H1 (cell line): ENCODE data around the gene NINJ2. TPM values are rescaled to one million over a fixed set of nuclear protein-coding genes. Genes with fewer than 3 reads are reported as not detected.

Experiments
- CTCF ChIA-PET: fragments of 300-600 bp; sonication (Branson Sonifier 250); formaldehyde crosslinking; loops from one replicate; lab custom pipeline; 2021; ENCODE audit not compliant: partially characterized antibody; lab: Charles Lee
- POLR2A ChIA-PET: fragments of 300-600 bp; sonication (Branson Sonifier 250); formaldehyde crosslinking; loops from one replicate; lab custom pipeline; 2021; ENCODE audit warnings: inconsistent platforms; ENCODE audit not compliant: partially characterized antibody; lab: Charles Lee
- DNase-seq, 2 experiments: peaks; one replicate each; pipeline versions ENCODE4 v3.0.0 to v3.0.0-alpha.2; 2010 to 2022; ENCODE audit warnings: low spot score in 2 of 2, low read depth in 1 of 2, mixed read lengths in 1 of 2
- FAIRE-seq: peaks from 2 replicates; lab custom pipeline; 2011; peaks lifted over from hg19 to GRCh38; lab: Jason Lieb, UNC
- H2AFZ ChIP-seq: 2 replicates; pipeline ENCODE4 v1.8.1; 2012; ENCODE audit warnings: low read length, inconsistent platforms
- H2AK5ac ChIP-seq: 2 replicates; pipeline ENCODE4 v1.6.1; 2013; ENCODE audit warnings: low read depth, low read length
- H2BK120ac ChIP-seq: replicated peaks from 2 replicates; pipeline ENCODE3; 2013; ENCODE audit warnings: low read depth, low read length, inconsistent platforms
- H2BK12ac ChIP-seq: 2 replicates; pipeline ENCODE4 v1.6.1; 2013; ENCODE audit warnings: low read depth, low read length
- H2BK15ac ChIP-seq: 2 replicates; pipeline ENCODE4 v1.6.1; 2013; ENCODE audit warnings: low read length
- H2BK20ac ChIP-seq: 2 replicates; pipeline ENCODE4 v1.6.1; 2013; ENCODE audit warnings: low read length
- H2BK5ac ChIP-seq: 2 replicates; pipeline ENCODE4 v1.6.1; 2013; ENCODE audit warnings: low read depth, low read length
- H3K14ac ChIP-seq: 2 replicates; pipeline ENCODE4 v1.6.1; 2013; ENCODE audit warnings: inconsistent platforms; ENCODE audit not compliant: insufficient read length
- H3K18ac ChIP-seq: 2 replicates; pipeline ENCODE4 v1.6.1; 2013; ENCODE audit warnings: low read length; ENCODE audit errors: extremely low read depth
- H3K23ac ChIP-seq: 2 replicates; pipeline ENCODE4 v1.6.1; 2013; ENCODE audit warnings: inconsistent platforms; ENCODE audit not compliant: insufficient read length
- H3K23me2 ChIP-seq: 2 replicates; pipeline ENCODE4 v1.6.1; 2013; ENCODE audit warnings: low read depth, low read length
- H3K27ac ChIP-seq: 2 replicates; pipeline ENCODE4 v1.6.1; 2011; ENCODE audit warnings: low read depth, low read length, inconsistent platforms
- H3K27me3 ChIP-seq, 4 experiments: replicated peaks in 1 of 4; 1 replicate in 1 of 4; 2 replicates in 3 of 4; pipeline versions ENCODE4 v1.6.1 to v1.8.1; 2011 to 2013; ENCODE audit warnings: low read length in 3 of 4, mild to moderate bottlenecking in 3 of 4, inconsistent platforms in 2 of 4, mixed read lengths in 2 of 4, moderate library complexity in 1 of 4; ENCODE audit not compliant: control insufficient read depth in 3 of 4, insufficient read depth in 3 of 4; ENCODE audit errors: extremely low read depth in 1 of 4
- H3K36me3 ChIP-seq, 4 experiments: 2 replicates each; pipeline versions ENCODE4 v1.6.1 to v1.8.1; 2011 to 2013; ENCODE audit warnings: mild to moderate bottlenecking in 4 of 4, low read length in 3 of 4, moderate library complexity in 2 of 4, control low read depth in 1 of 4, inconsistent platforms in 1 of 4; ENCODE audit not compliant: insufficient read depth in 4 of 4, control insufficient read depth in 2 of 4
- H3K4ac ChIP-seq: replicated peaks from 2 replicates; pipeline ENCODE3; 2013; ENCODE audit warnings: low read length, low read depth, mixed read lengths, inconsistent platforms; ENCODE audit not compliant: insufficient read length
- H3K4me1 ChIP-seq, 4 experiments: replicated peaks in 1 of 4; 1 replicate in 1 of 4; 2 replicates in 3 of 4; pipeline versions ENCODE4 v1.6.1 to v1.8.1; 2011 to 2013; ENCODE audit warnings: low read length in 3 of 4, inconsistent platforms in 2 of 4, mixed read lengths in 1 of 4; ENCODE audit not compliant: insufficient read depth in 4 of 4, control insufficient read depth in 3 of 4
- H3K4me2 ChIP-seq, 2 experiments: 2 replicates each; pipeline versions ENCODE4 v1.6.1 to v1.8.1; 2011 to 2013; ENCODE audit warnings: low read depth in 2 of 2, low read length in 2 of 2, control low read depth in 1 of 2, inconsistent platforms in 1 of 2, mild to moderate bottlenecking in 1 of 2; ENCODE audit not compliant: insufficient read depth in 1 of 2
- H3K4me3 ChIP-seq, 4 experiments: fragments of 200-600, 300-600 bp in 1 of 4; sonication (generic), shearing (Covaris generic), sonication (Bioruptor Twin) in 1 of 4; 2 replicates each; pipeline versions ENCODE4 v1.5.1 to v1.8.1; 2011 to 2016; ENCODE audit warnings: low read length in 4 of 4, low read depth in 3 of 4, control low read depth in 2 of 4, inconsistent platforms in 2 of 4, mild to moderate bottlenecking in 2 of 4, mixed read lengths in 1 of 4, moderate library complexity in 1 of 4; ENCODE audit not compliant: insufficient read depth in 2 of 4; ENCODE audit errors: extremely low read depth in 1 of 4
- H3K56ac ChIP-seq: replicated peaks from 2 replicates; pipeline ENCODE3; 2013; ENCODE audit warnings: low read depth, mild to moderate bottlenecking, mixed read lengths, low read length, inconsistent platforms; ENCODE audit not compliant: insufficient read length
- H3K79me1 ChIP-seq: 2 replicates; pipeline ENCODE4 v1.6.1; 2013; ENCODE audit warnings: low read depth, low read length, control low read depth
- H3K79me2 ChIP-seq, 2 experiments: 2 replicates each; pipeline versions ENCODE4 v1.6.1 to v1.8.1; 2012 to 2013; ENCODE audit warnings: low read length in 2 of 2, mild to moderate bottlenecking in 2 of 2, inconsistent platforms in 1 of 2; ENCODE audit not compliant: insufficient read depth in 2 of 2, control insufficient read depth in 1 of 2
- H3K9ac ChIP-seq, 4 experiments: replicated peaks in 1 of 4; 1 replicate in 1 of 4; 2 replicates in 3 of 4; pipeline versions ENCODE4 v1.6.1 to v1.8.1; 2011 to 2013; ENCODE audit warnings: low read depth in 3 of 4, low read length in 3 of 4, control low read depth in 2 of 4, mild to moderate bottlenecking in 2 of 4, moderate library complexity in 2 of 4, inconsistent platforms in 1 of 4; ENCODE audit errors: extremely low read depth in 1 of 4
- H3K9me3 ChIP-seq, 2 experiments: 2 replicates each; pipeline versions ENCODE4 v1.6.1 to v1.8.1; 2012 to 2013; ENCODE audit warnings: mild to moderate bottlenecking in 2 of 2, moderate library complexity in 2 of 2, control low read depth in 1 of 2, inconsistent platforms in 1 of 2, low read depth in 1 of 2, low read length in 1 of 2, mixed read lengths in 1 of 2; ENCODE audit not compliant: insufficient read depth in 2 of 2
- H4K20me1 ChIP-seq, 2 experiments: replicated peaks in 1 of 2; 2 replicates each; pipeline versions ENCODE3 to v1.8.1; 2011 to 2013; ENCODE audit warnings: inconsistent platforms in 2 of 2, low read length in 2 of 2, mild to moderate bottlenecking in 1 of 2; ENCODE audit not compliant: insufficient read depth in 2 of 2, control insufficient read depth in 1 of 2
- H4K5ac ChIP-seq: 2 replicates; pipeline ENCODE4 v1.6.1; 2013; ENCODE audit warnings: low read length, low read depth, mixed read lengths, inconsistent platforms; ENCODE audit not compliant: insufficient read length
- H4K8ac ChIP-seq: 2 replicates; pipeline ENCODE4 v1.8.0; 2013; ENCODE audit warnings: mild to moderate bottlenecking, moderate library complexity, low read length, inconsistent platforms; ENCODE audit not compliant: insufficient read depth; ENCODE audit errors: extremely low read depth
- H4K91ac ChIP-seq: replicated peaks from 2 replicates; pipeline ENCODE3; 2013; ENCODE audit warnings: low read length, mixed read lengths, inconsistent platforms; ENCODE audit not compliant: insufficient read length
- CHD2 ChIP-seq: IDR thresholded peaks from 2 replicates; pipeline ENCODE4 v1.6.1; 2012; ENCODE audit warnings: low read length, improper control_type of control experiment
- GTF2F1 ChIP-seq: IDR thresholded peaks from 2 replicates; pipeline ENCODE4 v1.6.1; 2012; ENCODE audit warnings: low read depth, low read length, improper control_type of control experiment, borderline replicate concordance
- RBBP5 ChIP-seq: IDR thresholded peaks from 2 replicates; pipeline ENCODE4 v1.7.1; 2012; ENCODE audit warnings: low read depth, mild to moderate bottlenecking, inconsistent platforms, low read length, moderate library complexity, borderline replicate concordance
- YY1 ChIP-seq: IDR thresholded peaks from 2 replicates; pipeline ENCODE4 v1.6.1; 2011; ENCODE audit warnings: low read depth, mild to moderate bottlenecking, low read length
- WGBS, 2 experiments: shearing (Covaris generic) in 1 of 2; methylation state at CpG; one replicate each; pipeline versions ENCODE4 v1.1.6 to v1.1.7; 2013 to 2015; ENCODE audit warnings: low lambda C conversion rate in 2 of 2, mixed read lengths in 2 of 2, inconsistent platforms in 1 of 2, low coverage in 1 of 2, missing lambda C conversion rate in 1 of 2; ENCODE audit not compliant: insufficient replicate concordance in 2 of 2, insufficient coverage in 1 of 2, insufficient read length in 1 of 2; ENCODE audit errors: extremely low coverage in 1 of 2, missing lambda C conversion rate in 1 of 2; 5-methylcytosine and 5-hydroxymethylcytosine counted together
- polyA plus RNA-seq, 7 experiments: library from polyadenylated mRNA; depleted of rRNA in 3 of 7; stranded (reverse) in 5 of 7; unstranded in 2 of 7; fragments of >200 nt in 5 of 7; fragments of 200-250 nt in 2 of 7; gene quantifications; 1 replicate in 5 of 7; 2 replicates in 1 of 7; 4 replicates in 1 of 7; pipeline versions ENCODE4 v1.2.1 to v1.2.3, GENCODE V29; 2011 to 2013; ENCODE audit warnings: missing spikeins in 2 of 7, mixed read lengths in 2 of 7
- total RNA-seq: library from RNA; stranded (reverse); fragmentation: NEBNext Ultra II Directional; extraction: Animal tissue kit (Norgen Biotek cat#: 25700); gene quantifications from 2 replicates; pipeline ENCODE4 v1.2.1, GENCODE V29; 2021

NINJ2 gene
- total and polyA plus RNA-seq, 2 of the 8 experiments (the other 6 are each of a cell fraction or from before 2014, with no cell fraction given): 1.4 TPM; not detected in 1

GRCh38 chr12:559208-559905 is 103.9 kb downstream of the NINJ2 start:
- Histone ChIP-seq H3K23ac (no peak overlapping the region), H3K79me2 (no peaks in the 10 kb centered on the region), H3K23me2 (no peaks in the 10 kb centered on the region), H3K4me1 (no peaks in the 10 kb centered on the region), H4K91ac (no peak overlapping the region), H3K9me3 (no peaks in the 10 kb centered on the region), H3K18ac (no peak overlapping the region), H3K14ac (no peak overlapping the region), H3K4me3 (no peak overlapping the region), H4K5ac (no peak overlapping the region), H2BK15ac (no peak overlapping the region), H3K9ac (no peak overlapping the region), H3K79me1 (no peaks in the 10 kb centered on the region), H4K20me1 (no peaks in the 10 kb centered on the region), H3K27me3 (no peaks in the 10 kb centered on the region), H2AK5ac (no peak overlapping the region), H4K8ac (no peak overlapping the region), H2BK20ac (no peak overlapping the region), H3K56ac (no peak overlapping the region), H2BK12ac (no peak overlapping the region), H3K36me3 (no peaks in the 10 kb centered on the region), H2BK120ac (no peak overlapping the region), H2AFZ (no peak overlapping the region), H3K27ac (no peak overlapping the region), H2BK5ac (no peak overlapping the region), H3K4ac (no peak overlapping the region), H3K4me2 (no peak overlapping the region)
- ChIA-PET POLR2A (no interaction called here), CTCF (interaction anchor here (0.7 to 2.4 kb wide), 6 partner anchors 10 to 117 kb away, joined by 3 to 8 read pairs (median 6); no protein-coding TSS in a partner anchor)
- no peak for DNase-seq
- FAIRE-seq: no peak
- 96% methylated on average over 19 of the region's 21 CpGs; no CpG with 5 or more reads in 1 of the 2 experiments for WGBS, 2 experiments
- TF ChIP-seq YY1 (no peak), CHD2 (no peak), GTF2F1 (no peak), RBBP5 (no peak)
